SK-N-SH (cell line): ENCODE measurements around the gene NAV2. TPM values are rescaled to one million over a fixed set of nuclear protein-coding genes. Genes with fewer than 3 reads are reported as not detected.

Experiments
- CTCF ChIA-PET: fragments of 300-600, 350-600 bp; formaldehyde crosslinking; extraction: SDS; loops from one replicate; lab custom pipeline; 2021; lab: Yijun Ruan, JAX
- POLR2A ChIA-PET: fragments of 350-600 bp; sonication (Branson Sonifier 250); formaldehyde crosslinking; extraction: SDS; loops from one replicate; lab custom pipeline; 2020; ENCODE audit warnings: antibody characterized with exemption, inconsistent platforms; lab: Yijun Ruan, JAX
- DNase-seq: peaks from one replicate; pipeline ENCODE4 v3.0.0; 2012
- H2AFZ ChIP-seq: fragments of 200-600 bp; sonication (generic); 2 replicates; pipeline ENCODE4 v1.8.1; 2016; ENCODE audit warnings: antibody characterized with exemption, mild to moderate bottlenecking, low read depth
- H3F3A ChIP-seq: fragments of 200-600 bp; sonication (generic); replicated peaks from 2 replicates; pipeline ENCODE3; 2016; ENCODE audit warnings: antibody characterized with exemption, mild to moderate bottlenecking; ENCODE audit not compliant: insufficient read depth
- H3K27ac ChIP-seq, 2 experiments: fragments of 200-500 bp in 1 of 2; fragments of 200-600 bp in 1 of 2; sonication (Bioruptor generic) in 1 of 2; sonication (generic), shearing (Covaris generic) in 1 of 2; 2 replicates each; pipeline versions ENCODE4 v1.5.1 to v1.6.1; 2014 to 2016; ENCODE audit warnings: low read depth in 2 of 2, inconsistent platforms in 1 of 2, low read length in 1 of 2, mild to moderate bottlenecking in 1 of 2, mixed read lengths in 1 of 2
- H3K27me3 ChIP-seq: fragments of 200-600 bp; sonication (generic), shearing (Covaris generic); 2 replicates; pipeline ENCODE4 v1.6.1; 2016; ENCODE audit warnings: mixed run types; ENCODE audit not compliant: insufficient read depth
- H3K36me3 ChIP-seq, 2 experiments: fragments of 200-500 bp in 1 of 2; fragments of 200-600 bp in 1 of 2; sonication (Bioruptor generic) in 1 of 2; sonication (generic) in 1 of 2; replicated peaks in 1 of 2; 2 replicates each; pipeline versions ENCODE3 to v1.5.1; 2014 to 2016; ENCODE audit warnings: low read length in 1 of 2, mild to moderate bottlenecking in 1 of 2; ENCODE audit not compliant: insufficient read depth in 2 of 2, control insufficient read depth in 1 of 2
- H3K4me1 ChIP-seq, 2 experiments: fragments of 200-500 bp in 1 of 2; fragments of 200-600 bp in 1 of 2; sonication (Bioruptor generic) in 1 of 2; sonication (generic), shearing (Covaris generic) in 1 of 2; 2 replicates each; pipeline versions ENCODE4 v1.5.1 to v1.6.1; 2014 to 2016; ENCODE audit warnings: low read depth in 1 of 2, low read length in 1 of 2, mixed run types in 1 of 2; ENCODE audit not compliant: insufficient read depth in 2 of 2, control insufficient read depth in 1 of 2
- H3K4me2 ChIP-seq: fragments of 200-600 bp; sonication (generic), shearing (Covaris generic); 2 replicates; pipeline ENCODE4 v1.6.1; 2017; ENCODE audit warnings: mixed run types
- H3K4me3 ChIP-seq, 2 experiments: fragments of 200-500 bp in 1 of 2; fragments of 200-600 bp in 1 of 2; sonication (Bioruptor generic) in 1 of 2; sonication (generic), shearing (Covaris generic) in 1 of 2; 2 replicates each; pipeline versions ENCODE4 v1.5.1 to v1.8.1; 2014 to 2016; ENCODE audit warnings: low read depth in 2 of 2, inconsistent platforms in 1 of 2, low read length in 1 of 2, mild to moderate bottlenecking in 1 of 2, mixed read lengths in 1 of 2, moderate library complexity in 1 of 2
- H3K79me2 ChIP-seq: fragments of 200-600 bp; sonication (generic); 2 replicates; pipeline ENCODE4 v1.8.1; 2017; ENCODE audit warnings: mild to moderate bottlenecking; ENCODE audit not compliant: insufficient read depth
- H3K9ac ChIP-seq: fragments of 200-600 bp; sonication (generic); 2 replicates; pipeline ENCODE4 v1.6.1; 2017; ENCODE audit warnings: mixed run types
- H3K9me2 ChIP-seq: fragments of 200-600 bp; sonication (generic); 2 replicates; pipeline ENCODE4 v1.6.1; 2017; ENCODE audit warnings: mixed run types
- H3K9me3 ChIP-seq: fragments of 200-600 bp; sonication (generic); 2 replicates; pipeline ENCODE4 v1.6.1; 2017; ENCODE audit warnings: mixed run types, mild to moderate bottlenecking, moderate library complexity
- H4K20me1 ChIP-seq: fragments of 200-600 bp; sonication (generic); 2 replicates; pipeline ENCODE4 v1.6.1; 2017; ENCODE audit warnings: mild to moderate bottlenecking, mixed run types; ENCODE audit not compliant: insufficient read depth
- CHD2 ChIP-seq: fragments of 150-350 bp; IDR thresholded peaks from 2 replicates; pipeline ENCODE4 v1.6.1; 2018; ENCODE audit warnings: low read length; ENCODE audit not compliant: partially characterized antibody
- ELF1 ChIP-seq: IDR thresholded peaks from 2 replicates; pipeline ENCODE4 v1.4.0; 2012
- FOXJ3 ChIP-seq: sonication (generic); formaldehyde crosslinking; IDR thresholded peaks from 2 replicates; pipeline ENCODE4 v1.5.1; 2020; ENCODE audit warnings: mild to moderate bottlenecking, missing genetic modification reagents
- FOXM1 ChIP-seq: IDR thresholded peaks from 2 replicates; pipeline ENCODE4 v1.4.0; 2012; ENCODE audit warnings: low read depth, mild to moderate bottlenecking
- GATA2 ChIP-seq: sonication (generic); formaldehyde crosslinking; IDR thresholded peaks from 2 replicates; pipeline ENCODE4 v1.5.0; 2020; ENCODE audit warnings: mild to moderate bottlenecking, missing genetic modification reagents
- NRF1 ChIP-seq: IDR thresholded peaks from 2 replicates; pipeline ENCODE4 v1.6.1; 2012; ENCODE audit warnings: low read depth, mild to moderate bottlenecking, low read length
- POLR2AphosphoS5 ChIP-seq: IDR thresholded peaks from 2 replicates; pipeline ENCODE4 v1.6.1; 2012; ENCODE audit warnings: low read depth, low read length
- RCOR1 ChIP-seq: fragments of 150-350 bp; IDR thresholded peaks from 2 replicates; pipeline ENCODE4 v1.6.1; 2017; ENCODE audit warnings: antibody characterized with exemption, low read length
- RFX5 ChIP-seq: IDR thresholded peaks from 2 replicates; pipeline ENCODE4 v1.6.1; 2012; ENCODE audit warnings: mild to moderate bottlenecking, improper control_type of control experiment, low read length
- TAF1 ChIP-seq: IDR thresholded peaks from 2 replicates; pipeline ENCODE4 v1.6.1; 2012; ENCODE audit warnings: low read depth, mild to moderate bottlenecking, low read length, moderate library complexity, borderline replicate concordance
- YY1 ChIP-seq: IDR thresholded peaks from 2 replicates; pipeline ENCODE4 v1.4.0; 2012; ENCODE audit warnings: low read depth, mild to moderate bottlenecking
- WGBS: methylation state at CpG from one replicate; pipeline ENCODE4 v1.1.6; 2017; ENCODE audit warnings: low lambda C conversion rate; 5-methylcytosine and 5-hydroxymethylcytosine counted together
- polyA plus RNA-seq, 3 experiments: library from polyadenylated mRNA; depleted of rRNA; stranded (reverse); fragments of >200 nt; gene quantifications; 2 replicates each; pipeline ENCODE4 v1.2.3, GENCODE V29; 2012
- TF ChIP-seq, protein P1 (sequence below): IDR thresholded peaks from 2 replicates; pipeline ENCODE4 v1.4.0; 2012; ENCODE audit warnings: low read depth, borderline replicate concordance
- TF ChIP-seq, protein P2 (sequence below): IDR thresholded peaks from 2 replicates; pipeline ENCODE4 v1.4.0; 2012; ENCODE audit warnings: low read depth, borderline replicate concordance
- TF ChIP-seq, protein P3 (sequence below): IDR thresholded peaks from 2 replicates; pipeline ENCODE4 v1.4.0; 2012; ENCODE audit warnings: low read depth
- TF ChIP-seq, protein P4 (sequence below): fragments of 200-600 bp; sonication (generic); IDR thresholded peaks from 2 replicates; pipeline ENCODE4 v1.6.1; 2017; ENCODE audit warnings: antibody characterized with exemption, mild to moderate bottlenecking, moderate library complexity

Gene NAV2
- polyA plus RNA-seq, 1 of the 3 experiments (the other 2 are of a cell fraction), result 26.2 TPM

DNA sequence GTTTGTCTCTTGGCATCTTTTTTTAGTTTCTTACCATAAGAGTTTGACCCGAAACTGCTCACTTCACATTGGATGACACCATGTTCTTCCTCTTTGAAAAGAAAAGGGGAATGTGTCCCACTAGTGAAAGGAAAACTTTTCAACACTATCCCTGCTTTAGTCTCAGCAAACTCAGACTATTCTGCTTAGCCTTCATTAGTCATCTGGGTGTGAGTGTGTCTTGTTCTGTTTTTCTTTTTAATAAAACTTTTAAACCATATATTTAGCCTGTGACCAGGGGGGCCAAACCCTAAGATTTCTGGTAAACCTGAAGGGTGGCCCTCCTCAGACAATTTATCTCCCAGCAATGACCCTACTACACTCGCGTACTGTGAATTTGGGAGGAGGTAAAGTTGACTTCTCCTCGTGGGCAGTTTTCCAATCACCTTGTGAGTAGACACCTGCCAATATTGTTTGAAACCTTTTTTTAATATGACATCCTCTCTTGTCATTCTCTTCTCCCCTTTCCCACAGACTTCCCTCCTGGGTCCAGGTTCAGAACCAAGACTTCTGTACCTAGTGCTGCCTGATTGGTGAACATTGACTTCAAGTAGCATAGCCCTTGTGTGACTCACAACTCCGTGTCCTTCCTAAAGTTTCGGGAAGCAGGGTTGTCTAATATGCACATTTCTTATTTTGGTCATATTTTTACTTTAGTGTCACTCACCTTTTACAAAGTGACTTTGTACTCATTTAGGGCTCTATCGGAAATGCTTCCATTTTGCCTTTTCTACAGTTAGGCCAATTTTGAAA lies 407.7 kb downstream of the NAV2 start:
- no peaks in the 10 kb centered on the region for H3K9me3 ChIP-seq
- H3F3A ChIP-seq, result peaks cover 23% of the 10 kb centered on the region
- no peak for DNase-seq
- H3K27ac ChIP-seq, result peak overlapping the region in 1 of 2 experiments; percentile 5; a peak in 1 of 4 replicates
- CTCF ChIA-PET, result no interaction called here
- H3K9me2 ChIP-seq, result no peaks in the 10 kb centered on the region
- no peak overlapping the region for H2AFZ ChIP-seq
- H3K36me3 ChIP-seq, result peaks cover 53 to 59% of the 10 kb centered on the region in 2 experiments
- TF ChIP-seq RFX5, result no peak
- TF ChIP-seq FOXM1, result no peak
- TF ChIP-seq YY1, result no peak
- TF ChIP-seq ELF1, result no peak
- TF ChIP-seq, protein P1, sequence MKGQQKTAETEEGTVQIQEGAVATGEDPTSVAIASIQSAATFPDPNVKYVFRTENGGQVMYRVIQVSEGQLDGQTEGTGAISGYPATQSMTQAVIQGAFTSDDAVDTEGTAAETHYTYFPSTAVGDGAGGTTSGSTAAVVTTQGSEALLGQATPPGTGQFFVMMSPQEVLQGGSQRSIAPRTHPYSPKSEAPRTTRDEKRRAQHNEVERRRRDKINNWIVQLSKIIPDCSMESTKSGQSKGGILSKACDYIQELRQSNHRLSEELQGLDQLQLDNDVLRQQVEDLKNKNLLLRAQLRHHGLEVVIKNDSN, result no peak
- no peak for TF ChIP-seq TAF1
- no peak for TF ChIP-seq NRF1
- TF ChIP-seq FOXJ3, result no peak
- TF ChIP-seq, protein P2, sequence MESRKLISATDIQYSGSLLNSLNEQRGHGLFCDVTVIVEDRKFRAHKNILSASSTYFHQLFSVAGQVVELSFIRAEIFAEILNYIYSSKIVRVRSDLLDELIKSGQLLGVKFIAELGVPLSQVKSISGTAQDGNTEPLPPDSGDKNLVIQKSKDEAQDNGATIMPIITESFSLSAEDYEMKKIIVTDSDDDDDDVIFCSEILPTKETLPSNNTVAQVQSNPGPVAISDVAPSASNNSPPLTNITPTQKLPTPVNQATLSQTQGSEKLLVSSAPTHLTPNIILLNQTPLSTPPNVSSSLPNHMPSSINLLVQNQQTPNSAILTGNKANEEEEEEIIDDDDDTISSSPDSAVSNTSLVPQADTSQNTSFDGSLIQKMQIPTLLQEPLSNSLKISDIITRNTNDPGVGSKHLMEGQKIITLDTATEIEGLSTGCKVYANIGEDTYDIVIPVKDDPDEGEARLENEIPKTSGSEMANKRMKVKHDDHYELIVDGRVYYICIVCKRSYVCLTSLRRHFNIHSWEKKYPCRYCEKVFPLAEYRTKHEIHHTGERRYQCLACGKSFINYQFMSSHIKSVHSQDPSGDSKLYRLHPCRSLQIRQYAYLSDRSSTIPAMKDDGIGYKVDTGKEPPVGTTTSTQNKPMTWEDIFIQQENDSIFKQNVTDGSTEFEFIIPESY, result no peak
- TF ChIP-seq, protein P3, sequence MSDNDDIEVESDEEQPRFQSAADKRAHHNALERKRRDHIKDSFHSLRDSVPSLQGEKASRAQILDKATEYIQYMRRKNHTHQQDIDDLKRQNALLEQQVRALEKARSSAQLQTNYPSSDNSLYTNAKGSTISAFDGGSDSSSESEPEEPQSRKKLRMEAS, result no peak
- TF ChIP-seq CHD2, result no peak
- TF ChIP-seq RCOR1, result no peak
- TF ChIP-seq GATA2 (CRISPR knock-in tag), result no peak
- no peak for TF ChIP-seq POLR2AphosphoS5
- TF ChIP-seq, all 33 proteins: peak for 0
- Histone ChIP-seq H3K79me2 (peaks cover 2% of the 10 kb centered on the region; the same call in 1 of the 2 replicates), H3K4me2 (no peak overlapping the region), H3K4me3 (no peak overlapping the region), H3K4me1 (peaks cover 0 to 2% of the 10 kb centered on the region in 2 experiments; a peak in 1 of 4 replicates), H3K27me3 (no peaks in the 10 kb centered on the region), H4K20me1 (no peaks in the 10 kb centered on the region), H3K9ac (no peak overlapping the region)
- WGBS, result 91% methylated on average over 7 of the region's 7 CpGs
- POLR2A ChIA-PET, result no interaction called here

DNA sequence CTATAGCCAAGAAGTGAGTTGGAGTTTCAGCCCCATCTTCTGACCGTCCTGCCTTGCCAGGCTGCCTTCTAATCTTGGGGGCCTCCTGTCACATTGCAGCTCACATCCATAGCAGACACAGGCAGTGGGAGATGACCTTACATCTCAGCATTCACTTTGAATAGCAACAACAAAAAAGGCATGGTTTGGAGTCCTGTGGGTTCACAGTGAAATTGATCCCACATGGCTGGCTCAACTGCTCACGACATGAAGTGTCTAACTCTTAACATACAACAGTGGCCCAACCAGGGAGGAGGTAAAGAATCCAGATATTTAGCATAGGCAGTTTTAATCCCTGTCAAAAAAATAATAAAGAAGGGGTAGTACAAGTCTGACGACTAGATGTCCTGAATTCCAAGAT lies 409.5 kb downstream of the NAV2 start:
- Histone ChIP-seq H3K4me2 (no peak overlapping the region), H4K20me1 (no peaks in the 10 kb centered on the region), H3K9me3 (no peaks in the 10 kb centered on the region), H3K27ac (peak overlapping the region in 1 of 2 experiments; percentile 15; a peak in 2 of 4 replicates), H2AFZ (no peak overlapping the region), H3F3A (peaks cover 28% of the 10 kb centered on the region), H3K4me3 (no peak overlapping the region), H3K36me3 (peaks cover 44 to 48% of the 10 kb centered on the region in 2 experiments), H3K27me3 (no peaks in the 10 kb centered on the region), H3K9me2 (no peaks in the 10 kb centered on the region), H3K9ac (no peak overlapping the region), H3K4me1 (no peaks in the 10 kb centered on the region), H3K79me2 (no peaks in the 10 kb centered on the region; the same call in 1 of the 2 replicates)
- POLR2A ChIA-PET, result no interaction called here
- TF ChIP-seq, protein P4, sequence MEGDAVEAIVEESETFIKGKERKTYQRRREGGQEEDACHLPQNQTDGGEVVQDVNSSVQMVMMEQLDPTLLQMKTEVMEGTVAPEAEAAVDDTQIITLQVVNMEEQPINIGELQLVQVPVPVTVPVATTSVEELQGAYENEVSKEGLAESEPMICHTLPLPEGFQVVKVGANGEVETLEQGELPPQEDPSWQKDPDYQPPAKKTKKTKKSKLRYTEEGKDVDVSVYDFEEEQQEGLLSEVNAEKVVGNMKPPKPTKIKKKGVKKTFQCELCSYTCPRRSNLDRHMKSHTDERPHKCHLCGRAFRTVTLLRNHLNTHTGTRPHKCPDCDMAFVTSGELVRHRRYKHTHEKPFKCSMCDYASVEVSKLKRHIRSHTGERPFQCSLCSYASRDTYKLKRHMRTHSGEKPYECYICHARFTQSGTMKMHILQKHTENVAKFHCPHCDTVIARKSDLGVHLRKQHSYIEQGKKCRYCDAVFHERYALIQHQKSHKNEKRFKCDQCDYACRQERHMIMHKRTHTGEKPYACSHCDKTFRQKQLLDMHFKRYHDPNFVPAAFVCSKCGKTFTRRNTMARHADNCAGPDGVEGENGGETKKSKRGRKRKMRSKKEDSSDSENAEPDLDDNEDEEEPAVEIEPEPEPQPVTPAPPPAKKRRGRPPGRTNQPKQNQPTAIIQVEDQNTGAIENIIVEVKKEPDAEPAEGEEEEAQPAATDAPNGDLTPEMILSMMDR, result no peak
- no peak for TF ChIP-seq ELF1
- CTCF ChIA-PET, result interaction anchor here (8.6 kb wide), 1 partner anchor 233 kb away, joined by 302 read pairs; no protein-coding TSS in a partner anchor
- WGBS, result 84% methylated on average over 3 of the region's 3 CpGs
- no peak for DNase-seq
